AG20443 (cell line): ENCODE results near the gene LHX5.

ENCODE experiments used
- DNase-seq: peaks from one replicate; pipeline ENCODE4 v3.0.0; 2012; ENCODE audit warnings: low spot score, mixed read lengths

Gene LHX5

DNA sequence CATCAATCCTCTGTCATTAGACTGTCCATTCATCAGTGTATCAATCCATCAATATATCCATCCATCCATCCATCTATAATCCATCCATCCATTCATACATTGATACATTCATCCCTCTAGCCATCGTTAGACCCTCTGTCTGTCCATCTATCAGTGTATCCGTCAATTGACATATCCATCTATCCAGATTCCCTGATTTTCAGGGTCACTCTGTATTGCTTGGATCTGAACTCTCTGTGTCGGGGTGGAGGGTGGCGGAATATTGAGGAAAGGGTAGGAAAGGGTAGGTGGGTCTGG is 32.4 kb downstream of the LHX5 start:
- no peak for DNase-seq

DNA sequence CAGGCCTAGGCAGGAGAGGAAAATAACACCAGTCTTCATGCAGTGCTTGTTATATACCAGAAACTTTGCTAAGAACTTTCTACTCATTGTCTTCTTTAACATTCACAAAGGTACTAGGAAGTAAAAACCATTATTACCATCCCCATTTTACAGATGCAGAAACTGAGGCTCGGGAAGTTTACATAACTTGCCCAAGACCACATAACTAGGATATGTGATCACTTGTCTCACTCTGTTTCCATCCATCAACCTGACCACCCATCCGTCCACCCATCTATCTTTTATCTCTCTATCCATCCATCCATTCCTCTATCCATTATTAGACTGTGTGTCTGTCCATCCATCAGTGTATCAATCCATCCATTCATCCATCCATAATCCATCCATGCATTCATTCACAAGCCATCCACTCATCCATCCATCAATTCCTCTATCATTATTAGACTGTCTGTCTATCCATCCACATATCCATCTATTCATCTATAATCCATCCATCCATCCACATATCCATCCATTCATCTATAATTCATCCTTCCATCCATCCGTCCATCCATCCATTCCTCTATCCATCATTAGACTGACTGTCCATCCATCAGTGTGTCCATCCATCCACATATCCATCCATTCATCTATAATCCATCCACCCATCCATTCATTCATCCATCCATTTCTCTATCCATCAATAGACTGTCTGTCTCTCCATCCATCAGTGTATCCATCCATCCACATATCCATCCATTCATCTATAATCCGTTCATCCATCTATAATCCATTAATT is 33.0 kb downstream of the LHX5 start:
- DNase-seq, result no peak

DNA sequence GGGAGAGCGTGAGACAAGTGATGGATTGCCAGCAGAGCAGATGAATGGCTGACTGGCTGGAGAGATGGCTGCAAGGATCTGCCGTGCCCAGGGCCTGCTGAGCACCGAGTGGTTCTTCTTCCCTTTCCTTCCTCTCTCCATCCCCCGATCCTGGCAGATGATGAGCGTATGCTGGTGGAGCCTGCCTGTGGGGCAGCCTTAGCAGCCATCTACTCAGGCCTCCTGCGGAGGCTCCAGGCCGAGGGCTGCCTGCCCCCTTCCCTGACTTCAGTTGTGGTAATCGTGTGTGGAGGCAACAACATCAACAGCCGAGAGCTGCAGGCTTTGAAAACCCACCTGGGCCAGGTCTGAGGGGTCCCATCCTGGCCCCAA is 34.0 kb downstream of the LHX5 start:
- DNase-seq, result no peak

- DNase-seq, result no peak
Measured at GRCh38 chr12:113436993-113437728, 34.5 kb downstream of the LHX5 start.

DNA sequence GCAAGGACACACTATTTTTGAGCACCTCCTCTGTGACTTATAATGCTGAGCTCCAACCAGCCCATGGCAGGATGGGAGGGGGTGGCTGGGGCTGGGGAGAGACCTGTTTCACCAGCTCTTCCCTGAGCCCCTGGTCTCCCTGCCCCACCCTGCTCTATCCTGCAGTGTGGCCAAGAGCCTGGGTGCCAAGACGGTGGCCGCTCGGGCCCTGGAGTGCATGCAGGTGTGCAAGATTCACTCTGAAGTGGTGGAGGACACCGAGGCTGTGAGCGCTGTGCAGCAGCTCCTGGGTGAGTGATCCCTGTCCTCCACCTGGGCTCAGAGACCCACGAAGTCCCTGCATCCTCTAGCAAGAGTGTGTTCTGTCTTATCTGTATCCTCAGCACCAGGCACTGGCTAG is 35.1 kb downstream of the LHX5 start:
- no peak for DNase-seq

- no peak for DNase-seq
Measured at GRCh38 chr12:113435367-113435766, 36.3 kb downstream of the LHX5 start.

DNA sequence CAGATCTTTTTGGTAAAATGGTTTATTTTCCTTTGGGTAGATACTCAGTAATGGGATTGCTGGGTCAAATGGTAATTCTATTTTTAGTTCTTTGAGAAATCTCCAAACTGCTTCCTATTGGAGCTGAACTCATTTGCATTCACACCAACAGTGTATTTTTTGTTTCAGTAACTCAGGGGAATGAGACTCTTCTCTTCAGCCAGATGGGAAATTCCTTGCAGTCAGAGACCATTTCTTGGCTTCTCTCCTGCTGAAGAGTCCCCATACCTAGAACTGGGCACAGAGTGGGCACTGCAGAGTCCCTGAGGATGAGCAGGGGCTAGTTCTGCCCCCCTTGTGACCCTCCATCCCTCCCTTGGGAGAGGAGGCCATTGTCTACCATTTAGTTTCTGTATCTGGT is 38.7 kb downstream of the LHX5 start:
- no peak for DNase-seq

- no peak for DNase-seq
Measured at GRCh38 chr12:113428482-113428881, 43.2 kb downstream of the LHX5 start.

GRCh38 chr12:113427882-113428281 is 43.8 kb downstream of the LHX5 start:
- DNase-seq, result no peak

GRCh38 chr12:113425960-113426453 is 45.7 kb downstream of the LHX5 start:
- no peak for DNase-seq

DNA sequence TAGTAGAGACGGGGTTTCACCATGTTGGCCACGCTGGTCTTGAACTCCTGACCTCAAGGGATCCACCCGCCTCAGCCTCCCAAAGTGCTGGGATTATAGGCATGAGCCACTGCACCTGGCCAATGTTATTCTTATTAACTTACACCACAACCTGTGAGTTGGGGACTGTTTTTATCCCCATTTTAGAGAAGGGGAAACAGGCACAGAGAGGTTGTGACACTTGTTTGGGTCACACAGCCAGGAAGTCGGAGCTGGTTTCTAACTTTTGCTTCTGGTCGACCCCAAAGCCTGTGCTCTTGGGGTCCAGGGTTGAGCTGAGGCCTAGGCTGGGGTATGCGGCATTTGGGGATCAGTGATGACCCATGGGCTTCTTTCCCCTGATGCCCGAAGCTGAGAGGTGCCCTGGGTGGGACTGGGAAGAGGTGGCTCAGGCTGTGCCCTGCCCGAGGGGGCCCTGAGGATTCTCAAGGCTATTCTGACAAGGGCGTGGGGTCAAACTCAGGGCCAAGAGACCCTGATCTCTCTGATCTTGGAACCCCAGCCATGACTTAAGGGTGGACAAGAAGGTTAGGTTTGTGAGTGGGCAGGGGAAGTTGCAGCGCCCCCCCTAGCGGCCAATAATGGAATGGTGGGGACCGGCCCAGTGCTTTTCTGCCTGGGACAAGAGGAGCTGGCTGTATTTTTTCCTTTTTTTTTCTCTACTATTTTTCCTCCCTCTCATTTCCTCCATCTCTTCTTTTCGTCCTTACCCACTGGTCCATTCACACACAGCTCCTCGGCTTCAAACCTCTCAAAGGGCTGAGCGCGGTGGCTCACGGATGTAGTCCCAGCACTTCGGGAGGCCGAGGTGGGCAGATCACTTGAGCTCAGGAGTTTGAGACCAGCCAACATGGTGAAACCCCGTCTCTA is 46.5 kb downstream of the LHX5 start:
- DNase-seq, result peak; percentile 83

GRCh38 chr12:113424456-113424855 is 47.2 kb downstream of the LHX5 start:
- DNase-seq, result no peak

DNA sequence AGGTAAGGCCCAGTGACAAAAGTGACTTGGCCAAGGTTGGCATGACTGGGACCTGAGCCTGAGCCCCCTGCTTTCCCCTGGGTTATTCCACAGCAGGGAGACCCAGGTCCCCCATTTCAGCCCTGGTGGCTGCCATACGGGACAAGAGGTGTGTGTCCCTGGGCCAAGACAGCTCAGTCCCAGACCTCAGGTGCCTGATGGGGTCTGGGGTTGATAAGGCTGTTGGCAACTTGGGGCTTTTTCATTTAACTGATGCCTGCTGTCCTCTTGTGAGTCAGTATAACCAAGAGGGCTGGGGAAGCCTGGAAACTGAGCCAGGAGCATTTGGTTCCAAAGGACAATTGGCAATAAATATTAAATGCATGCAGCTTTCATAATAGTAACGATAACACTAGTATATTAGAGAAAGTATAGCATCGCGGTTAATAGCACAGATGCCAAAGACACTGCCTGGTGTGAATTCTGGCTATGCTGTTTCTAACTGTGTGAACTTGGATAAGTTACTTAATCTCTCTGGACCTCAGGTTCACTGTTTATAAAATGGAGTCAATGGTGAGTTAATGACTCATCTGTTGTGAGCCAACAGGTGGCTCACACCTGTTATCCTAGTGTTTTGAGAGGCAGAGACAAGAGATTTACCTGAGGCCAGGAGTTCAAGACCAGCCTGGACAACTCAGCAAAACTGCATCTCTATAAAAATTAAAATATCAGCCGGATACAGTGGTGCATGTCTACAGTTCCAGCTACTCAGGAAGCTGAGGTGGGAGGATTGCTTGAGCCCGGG is 48.6 kb downstream of the LHX5 start:
- no peak for DNase-seq

GRCh38 chr12:113422030-113422885 is 49.4 kb downstream of the LHX5 start, which contains the start of gene SDSL:
TSS of gene SDSL (plus strand) at chr12:113422380. CDS start at chr12:113427983, 5,603 bp downstream.
- peak; percentile 90 for DNase-seq

DNA sequence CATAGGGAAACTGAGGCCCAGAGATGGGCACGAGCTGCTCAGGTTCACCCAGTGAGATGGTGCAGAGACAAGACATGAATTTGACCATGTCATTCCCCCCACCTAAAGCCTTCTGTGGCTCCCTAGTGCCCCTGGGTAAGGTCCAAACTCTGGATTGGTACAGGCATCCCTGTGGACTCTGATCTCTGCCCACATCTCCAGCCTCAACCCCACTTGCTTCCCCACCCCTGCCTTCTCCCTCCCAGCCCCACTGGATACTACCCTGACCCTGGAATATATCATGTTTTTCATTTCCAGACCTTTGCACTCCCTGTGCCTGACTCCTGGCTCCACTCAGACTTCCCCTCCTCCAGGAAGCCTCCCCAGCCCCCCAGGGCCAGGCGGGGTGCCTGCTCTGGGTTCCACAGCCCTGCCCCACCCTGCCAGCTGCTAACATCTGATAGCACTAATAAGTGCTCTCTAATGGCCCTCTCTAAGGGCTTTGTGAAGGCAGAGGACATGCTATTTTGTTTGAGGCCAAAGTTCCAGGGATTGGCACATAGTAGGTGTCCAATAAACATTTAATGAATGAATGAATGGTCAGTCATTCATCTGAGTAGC is 50.6 kb downstream of the LHX5 start:
- no peak for DNase-seq

DNA sequence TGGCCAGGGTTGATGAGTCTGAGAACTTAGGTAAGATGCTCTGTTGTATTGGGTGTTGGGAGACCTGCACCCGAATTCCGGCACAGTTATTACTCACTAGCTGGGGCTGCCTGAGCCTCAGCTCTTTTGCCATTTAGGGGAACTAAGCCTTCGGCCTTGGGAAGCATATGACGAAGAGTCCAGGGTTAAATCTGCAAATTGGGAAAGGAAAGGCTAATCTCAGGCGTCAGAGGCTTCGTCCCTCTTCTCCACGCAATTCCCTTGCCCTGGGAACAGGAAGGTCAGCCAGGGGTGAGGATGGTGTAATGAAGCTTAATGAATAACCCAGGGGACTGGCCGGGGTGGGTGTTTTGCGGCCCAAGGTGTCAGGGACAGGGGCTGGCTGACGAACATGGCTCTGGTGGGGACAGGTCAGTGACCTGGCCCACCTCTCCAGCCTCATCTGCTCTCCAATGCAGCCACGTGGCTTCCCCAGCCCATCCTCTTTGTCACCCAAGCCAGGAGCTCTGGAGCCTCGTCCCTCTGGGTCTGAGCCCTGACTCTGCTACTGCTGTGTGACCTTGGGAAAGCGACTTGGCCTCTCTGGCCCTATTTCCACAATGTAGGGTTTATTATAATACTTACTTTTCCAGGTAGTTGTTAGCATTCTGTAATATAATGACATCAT is 53.3 kb downstream of the LHX5 start:
- DNase-seq, result no peak

GRCh38 chr12:113416091-113416754 is 55.4 kb downstream of the LHX5 start:
- no peak for DNase-seq

DNA sequence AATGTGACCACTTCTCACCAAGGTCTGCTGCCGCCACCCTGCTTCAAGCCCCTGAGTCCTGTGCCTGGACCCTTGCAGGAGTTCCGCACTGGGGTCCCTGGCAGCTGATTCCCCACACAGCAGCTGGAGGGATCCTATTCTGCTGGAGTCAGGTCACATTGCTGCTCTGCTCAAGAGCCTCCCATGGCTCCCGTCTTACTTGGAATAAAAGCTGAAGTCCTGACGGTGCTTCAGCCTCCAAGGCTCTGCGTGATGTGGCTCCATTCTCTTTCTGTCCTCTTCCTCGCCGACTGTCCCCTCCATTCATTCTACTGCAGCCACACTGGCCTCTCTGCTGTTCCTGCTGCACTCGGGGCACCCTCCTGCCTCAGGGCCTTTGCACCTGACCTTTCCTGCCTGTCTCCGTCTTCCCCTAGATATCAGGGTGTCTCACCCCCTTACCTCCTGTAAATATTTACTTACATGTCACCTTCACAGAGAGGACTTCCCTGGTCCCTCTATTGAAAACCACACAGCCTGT is 57.1 kb downstream of the LHX5 start:
- DNase-seq, result no peak

- DNase-seq, result peak; percentile 62
Measured at GRCh38 chr12:113413488-113413939, 58.2 kb downstream of the LHX5 start.
